Measurements from ENCODE around the gene STXBP2. TPM values are rescaled to one million over a fixed set of nuclear protein-coding genes. Genes with fewer than 3 reads are reported as not detected.
"Not testable (repeated sequence)": the region's sequence is repeated elsewhere in the genome, so short reads cannot be mapped to it uniquely, and the experiment has no call there.

Gene STXBP2
- total and polyA plus RNA-seq, 4 donors, result 80.3 to 455 (median 195) TPM

DNA sequence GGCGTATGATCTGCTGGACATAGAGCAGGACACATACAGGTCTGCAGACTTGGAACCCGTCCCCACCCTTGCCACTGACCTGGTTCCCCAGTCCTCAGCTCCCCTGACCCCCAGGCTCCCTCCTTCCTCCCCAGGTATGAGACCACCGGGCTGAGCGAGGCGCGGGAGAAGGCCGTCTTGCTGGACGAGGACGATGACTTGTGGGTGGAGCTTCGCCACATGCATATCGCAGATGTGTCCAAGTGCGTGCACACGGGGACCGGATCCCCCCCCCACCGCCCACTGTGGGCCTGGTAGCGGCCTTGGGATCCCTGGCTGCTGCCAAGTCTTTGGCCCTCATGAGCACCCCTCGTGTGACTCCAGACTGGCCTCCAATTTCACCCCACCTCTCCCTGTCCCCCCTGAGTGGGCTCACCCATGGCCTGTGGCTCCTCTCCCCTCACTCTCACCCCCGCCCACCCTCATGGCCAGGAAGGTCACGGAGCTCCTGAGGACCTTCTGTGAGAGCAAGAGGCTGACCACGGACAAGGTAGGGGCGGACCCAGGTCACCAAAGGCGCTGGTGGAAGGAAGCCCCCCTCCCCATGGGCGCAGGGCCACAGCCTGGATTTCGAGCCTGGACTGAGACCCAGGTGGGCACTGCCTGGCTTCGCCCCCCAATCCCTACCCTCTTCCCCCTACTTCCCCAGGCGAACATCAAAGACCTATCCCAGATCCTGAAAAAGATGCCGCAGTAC, 5.6 kb downstream of the STXBP2 start:
- peaks cover 0 to 2% (median 0%) of the 10 kb centered on the region in 4 donors for H3K9me3 ChIP-seq (ENCODE audit: control insufficient read depth in 4 of 4, insufficient read depth in 3 of 4, low read length in 3 of 4)
- peaks cover 0 to 12% (median 0%) of the 10 kb centered on the region in 5 donors for H3K4me1 ChIP-seq (ENCODE audit: control insufficient read depth in 5 of 5, insufficient read depth in 5 of 5, low read length in 5 of 5)
- no peak for ATAC-seq (ENCODE audit: insufficient read depth, low FRiP score)
- no peak overlapping the region for H3K27ac ChIP-seq (ENCODE audit: low read depth in 1 of 2, low read length in 1 of 2)
- H3K9ac ChIP-seq (ENCODE audit: insufficient read depth in 1 of 2, low read length in 2 of 2), result no peak overlapping the region
- H3K27me3 ChIP-seq (ENCODE audit: control insufficient read depth in 3 of 3, insufficient read depth in 3 of 3, low read length in 2 of 3), result no peaks in the 10 kb centered on the region
- TF ChIP-seq CTCF (IDR thresholded peaks at IDR 0.05; ENCODE audit: control extremely low read depth, extremely low read depth), result no peak
- no peak overlapping the region for H3K4me3 ChIP-seq
- H3K36me3 ChIP-seq (ENCODE audit: control insufficient read depth in 4 of 4, insufficient read depth in 4 of 4, low read length in 4 of 4), result peaks cover 0 to 21% (median 3%) of the 10 kb centered on the region in 4 donors
- WGBS, 2 donors, result 92 to 94% methylated on average over 27 of the region's 27 CpGs
- no peak for DNase-seq

- Histone ChIP-seq H3K27me3 (ENCODE audit: control insufficient read depth in 3 of 3, insufficient read depth in 3 of 3, low read length in 2 of 3) (no peaks in the 10 kb centered on the region), H3K4me3 (no peak overlapping the region), H3K9me3 (ENCODE audit: control insufficient read depth in 4 of 4, insufficient read depth in 3 of 4, low read length in 3 of 4) (peaks cover 0 to 2% (median 0%) of the 10 kb centered on the region in 4 donors), H3K36me3 (ENCODE audit: control insufficient read depth in 4 of 4, insufficient read depth in 4 of 4, low read length in 4 of 4) (peaks cover 0 to 24% (median 3%) of the 10 kb centered on the region in 4 donors), H3K4me1 (ENCODE audit: control insufficient read depth in 5 of 5, insufficient read depth in 5 of 5, low read length in 5 of 5) (peaks cover 0 to 12% (median 0%) of the 10 kb centered on the region in 5 donors), H3K27ac (ENCODE audit: low read depth in 1 of 2, low read length in 1 of 2) (no peak overlapping the region), H3K9ac (ENCODE audit: insufficient read depth in 1 of 2, low read length in 2 of 2) (no peak overlapping the region)
- ATAC-seq (ENCODE audit: insufficient read depth, low FRiP score) (no peak), DNase-seq (no peak)
- no peak for TF ChIP-seq CTCF (IDR thresholded peaks at IDR 0.05; ENCODE audit: control extremely low read depth, extremely low read depth)
- WGBS, 2 donors, result 93 to 97% methylated on average over 8 of the region's 8 CpGs
Observed at GRCh38 chr19:7643031-7643415, 6.1 kb downstream of the STXBP2 start.

DNA sequence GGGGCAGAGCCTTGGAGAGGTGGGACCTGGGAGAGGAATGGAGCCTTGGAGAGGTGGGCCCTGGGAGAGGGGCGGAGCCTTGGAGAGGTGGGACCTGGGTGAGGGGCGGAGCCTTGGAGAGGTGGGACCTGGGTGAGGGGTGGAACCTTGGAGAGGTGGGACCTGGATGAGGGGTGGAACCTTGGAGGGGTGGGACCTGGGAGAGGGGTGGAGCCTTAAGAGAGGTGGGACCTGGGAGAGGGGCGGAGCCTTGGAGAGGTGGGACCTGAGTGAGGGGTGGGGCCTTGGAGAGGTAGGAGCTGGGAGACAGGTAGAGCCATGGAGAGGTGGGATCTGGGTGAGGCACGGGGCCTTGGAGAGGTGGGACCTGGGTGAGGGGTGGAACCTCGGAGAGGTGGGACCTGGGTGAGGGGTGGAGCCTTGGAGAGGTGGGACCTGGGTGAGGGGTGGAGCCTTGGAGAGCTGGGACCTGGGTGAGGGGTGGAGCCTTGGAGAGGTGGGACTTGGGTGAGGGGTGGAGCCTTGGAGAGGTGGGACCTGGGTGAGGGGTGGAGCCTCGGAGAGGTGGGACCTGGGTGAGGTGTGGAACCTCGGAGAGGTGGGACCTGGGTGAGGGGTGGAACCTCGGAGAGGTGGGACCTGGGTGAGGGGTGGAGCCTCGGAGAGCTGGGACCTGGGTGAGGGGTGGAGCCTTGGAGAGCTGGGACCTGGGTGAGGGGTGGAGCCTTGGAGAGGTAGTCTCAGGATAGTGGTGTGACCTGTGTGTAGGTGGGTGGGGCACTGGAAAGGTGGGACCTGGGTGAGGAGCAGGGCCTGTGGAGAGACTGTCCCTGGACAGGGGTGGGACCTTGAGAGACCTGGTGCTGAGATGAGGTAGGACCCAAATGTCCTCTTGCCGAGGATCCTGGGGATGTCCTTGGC, 7.0 kb downstream of the STXBP2 start:
- DNase-seq; H3K27ac ChIP-seq (ENCODE audit: low read depth in 1 of 2, low read length in 1 of 2); H3K27me3 ChIP-seq (ENCODE audit: control insufficient read depth in 3 of 3, insufficient read depth in 3 of 3, low read length in 2 of 3); H3K9me3 ChIP-seq (ENCODE audit: control insufficient read depth in 4 of 4, insufficient read depth in 3 of 4, low read length in 3 of 4); ATAC-seq (ENCODE audit: insufficient read depth, low FRiP score); H3K4me3 ChIP-seq; H3K9ac ChIP-seq (ENCODE audit: insufficient read depth in 1 of 2, low read length in 2 of 2): not testable (repeated sequence)
- 67 to 91% methylated on average over 9 to 10 of the region's 10 CpGs for WGBS, 2 donors
- Histone ChIP-seq H3K36me3 (ENCODE audit: control insufficient read depth in 4 of 4, insufficient read depth in 4 of 4, low read length in 4 of 4) (peaks cover 0 to 24% (median 3%) of the 10 kb centered on the region in 4 donors), H3K4me1 (ENCODE audit: control insufficient read depth in 5 of 5, insufficient read depth in 5 of 5, low read length in 5 of 5) (peaks cover 0 to 12% (median 0%) of the 10 kb centered on the region in 5 donors)

GRCh38 chr19:7644550-7644877, 7.6 kb downstream of the STXBP2 start:
- Histone ChIP-seq H3K4me1 (ENCODE audit: control insufficient read depth in 5 of 5, insufficient read depth in 5 of 5, low read length in 5 of 5) (peaks cover 0 to 12% (median 0%) of the 10 kb centered on the region in 5 donors), H3K4me3 (no peak overlapping the region), H3K9ac (ENCODE audit: insufficient read depth in 1 of 2, low read length in 2 of 2) (no peak overlapping the region), H3K27me3 (ENCODE audit: control insufficient read depth in 3 of 3, insufficient read depth in 3 of 3, low read length in 2 of 3) (no peaks in the 10 kb centered on the region), H3K9me3 (ENCODE audit: control insufficient read depth in 4 of 4, insufficient read depth in 3 of 4, low read length in 3 of 4) (peaks cover 0 to 2% (median 0%) of the 10 kb centered on the region in 4 donors), H3K36me3 (ENCODE audit: control insufficient read depth in 4 of 4, insufficient read depth in 4 of 4, low read length in 4 of 4) (peaks cover 0 to 24% (median 3%) of the 10 kb centered on the region in 4 donors), H3K27ac (ENCODE audit: low read depth in 1 of 2, low read length in 1 of 2) (no peak overlapping the region)
- no peak for ATAC-seq (ENCODE audit: insufficient read depth, low FRiP score)
- WGBS, 2 donors, result 95 to 96% methylated on average over 19 to 20 of the region's 20 CpGs
- no peak for DNase-seq
- no peak for TF ChIP-seq CTCF (IDR thresholded peaks at IDR 0.05; ENCODE audit: control extremely low read depth, extremely low read depth)
